GM12878 (cell line): ENCODE data around the gene DMRTA2. TPM values are rescaled to one million over a fixed set of nuclear protein-coding genes. Genes with fewer than 3 reads are reported as not detected.

Experiments
- ATAC-seq: fragments of 200-7000 bp; cut with Tn5 transposase; 3 replicates; pipeline ENCODE4 v1.9.1; 2020; ENCODE audit warnings: mild to moderate bottlenecking, moderate library complexity
- BruUV-seq: library from RNA; stranded (reverse); fragments of 400-500 nt; replicated peaks from 2 replicates; lab custom pipeline; 2021; lab: Mats Ljungman, UMichigan
- CTCF ChIA-PET: fragments of 300-600 bp; sonication (Branson Sonifier 250); formaldehyde crosslinking; extraction: SDS; loops from one replicate; lab custom pipeline; 2021; ENCODE audit warnings: inconsistent platforms; lab: Yijun Ruan, JAX
- POLR2A ChIA-PET: fragments of 350-600 bp; formaldehyde crosslinking; extraction: SDS; loops from one replicate; lab custom pipeline; 2021; ENCODE audit warnings: inconsistent platforms; lab: Charles Lee
- RAD21 ChIA-PET: fragments of 300-600 bp; sonication (Branson Sonifier 250); formaldehyde crosslinking; loops from one replicate; lab custom pipeline; 2023; ENCODE audit warnings: antibody characterized with exemption; ENCODE audit not compliant: unreplicated experiment; lab: Charles Lee
- SMC1A ChIA-PET: fragments of 300-600 bp; sonication (Branson Sonifier 250); formaldehyde crosslinking; loops from one replicate; lab custom pipeline; 2023; ENCODE audit not compliant: unreplicated experiment, uncharacterized antibody; lab: Charles Lee
- DNase-seq: peaks from one replicate; pipeline ENCODE4 v3.0.0-alpha.2; 2011; ENCODE audit warnings: low read depth, low spot score
- FAIRE-seq: peaks from 3 replicates; lab custom pipeline; 2011; peaks lifted over from hg19 to GRCh38; lab: Jason Lieb, UNC
- H2AFZ ChIP-seq: 2 replicates; pipeline ENCODE4 v1.6.0; 2011; ENCODE audit warnings: low read depth, low read length, control low read depth; ENCODE audit not compliant: control insufficient read depth
- H3K27ac ChIP-seq: 2 replicates; pipeline ENCODE4 v1.5.1; 2011; ENCODE audit warnings: control low read depth; ENCODE audit not compliant: control insufficient read depth, insufficient read depth
- H3K27me3 ChIP-seq, 2 experiments: replicated peaks in 1 of 2; 2 replicates each; pipeline versions ENCODE4 v1.6.0 to v1.6.1; 2011; ENCODE audit warnings: low read length in 1 of 2; ENCODE audit not compliant: control insufficient read depth in 2 of 2, insufficient read depth in 2 of 2
- H3K36me3 ChIP-seq, 2 experiments: 2 replicates each; pipeline ENCODE4 v1.5.1; 2011; ENCODE audit warnings: low read length in 1 of 2; ENCODE audit not compliant: control insufficient read depth in 2 of 2, insufficient read depth in 2 of 2
- H3K4me1 ChIP-seq: 2 replicates; pipeline ENCODE4 v1.6.1; 2011; ENCODE audit warnings: mild to moderate bottlenecking, low read length, moderate library complexity, mixed read lengths; ENCODE audit not compliant: control insufficient read depth, insufficient read depth
- H3K4me2 ChIP-seq: 2 replicates; pipeline ENCODE4 v1.6.0; 2011; ENCODE audit warnings: control low read depth; ENCODE audit not compliant: control insufficient read depth, insufficient read depth
- H3K4me3 ChIP-seq: fragments of 200-600 bp; sonication (generic); 2 replicates; pipeline ENCODE4 v1.5.1; 2016
- H3K79me2 ChIP-seq: 2 replicates; pipeline ENCODE4 v1.6.0; 2011; ENCODE audit warnings: low read length; ENCODE audit not compliant: control insufficient read depth, insufficient read depth
- H3K9ac ChIP-seq: 2 replicates; pipeline ENCODE4 v1.8.0; 2011; ENCODE audit warnings: low read length, control low read depth, mixed read lengths; ENCODE audit not compliant: control insufficient read depth, insufficient read depth
- H3K9me3 ChIP-seq: replicated peaks from 3 replicates; pipeline ENCODE4 v1.5.1; 2011; ENCODE audit warnings: mild to moderate bottlenecking, low read length; ENCODE audit not compliant: control insufficient read depth, insufficient read depth
- H4K20me1 ChIP-seq: 2 replicates; pipeline ENCODE4 v1.6.0; 2011; ENCODE audit not compliant: control insufficient read depth, insufficient read depth
- BHLHE40 ChIP-seq, 2 experiments: fragments of 450-650 bp in 1 of 2; IDR thresholded peaks; 2 replicates each; pipeline ENCODE4 v1.6.1; 2011 to 2017; ENCODE audit warnings: low read depth in 2 of 2, borderline replicate concordance in 1 of 2, improper control_type of control experiment in 1 of 2, low read length in 1 of 2, mild to moderate bottlenecking in 1 of 2
- CBX5 ChIP-seq: sonication (generic); IDR thresholded peaks from 2 replicates; pipeline ENCODE4 v1.6.1; 2016; ENCODE audit warnings: low read depth, moderate library complexity, mild to moderate bottlenecking, inconsistent platforms
- CEBPB ChIP-seq, 2 experiments: fragments of 150-350 bp in 1 of 2; IDR thresholded peaks; 2 replicates each; pipeline ENCODE4 v1.6.1; 2012 to 2014; ENCODE audit warnings: low read depth in 2 of 2, low read length in 2 of 2, borderline replicate concordance in 1 of 2, inconsistent platforms in 1 of 2
- FOXK2 ChIP-seq: fragments of 450-650 bp; IDR thresholded peaks from 2 replicates; pipeline ENCODE4 v1.6.1; 2017; ENCODE audit warnings: mild to moderate bottlenecking, moderate library complexity
- KDM1A ChIP-seq: fragments of 200-600 bp; sonication (generic); IDR thresholded peaks from 2 replicates; pipeline ENCODE4 v1.6.1; 2016; ENCODE audit warnings: borderline replicate concordance
- MXI1 ChIP-seq: fragments of 150-350 bp; IDR thresholded peaks from 2 replicates; pipeline ENCODE4 v1.6.1; 2011; ENCODE audit warnings: low read depth, mild to moderate bottlenecking, inconsistent platforms, low read length, improper control_type of control experiment
- SIN3A ChIP-seq: IDR thresholded peaks from 2 replicates; pipeline ENCODE4 v1.6.1; 2012; ENCODE audit warnings: low read depth, low read length, improper control_type of control experiment
- WGBS: methylation state at CpG from one replicate; pipeline ENCODE4 v1.1.6; 2016; ENCODE audit warnings: low lambda C conversion rate; ENCODE audit not compliant: insufficient replicate concordance, insufficient coverage; ENCODE audit errors: missing lambda C conversion rate; 5-methylcytosine and 5-hydroxymethylcytosine counted together
- in situ Hi-C: fragments of 300-500 bp; cut with MboI; formaldehyde crosslinking; loops from 9 replicates; pipeline ENCODE4 v1.14.3; 2018; ENCODE audit warnings: mixed read lengths
- intact Hi-C: fragments of 100-400 bp; cut with micrococcal nuclease; formaldehyde crosslinking; loops from one replicate; pipeline ENCODE4 v1.14.2; 2022; ENCODE audit not compliant: unreplicated experiment
- polyA plus RNA-seq, 11 experiments: library from polyadenylated mRNA; depleted of rRNA in 4 of 11; unstranded in 6 of 11; stranded (reverse) in 5 of 11; fragments of >200 nt; fragmentation: Nextera tagmentation in 4 of 11; fragmentation: Illumina TruSeq in 1 of 11; extraction: Ambion mirVana in 4 of 11; extraction: Trizol in 1 of 11; gene quantifications; 1 replicate in 1 of 11; 2 replicates in 10 of 11; pipeline versions ENCODE4 v1.2.1 to v1.2.3, GENCODE V29; 2011 to 2016; ENCODE audit warnings: inconsistent platforms in 2 of 11, missing spikeins in 2 of 11, low read depth in 1 of 11
- total RNA-seq, 4 experiments: library from RNA; depleted of rRNA in 3 of 4; stranded (reverse); fragments of >200 nt in 3 of 4; fragmentation: Illumina TruSeq in 1 of 4; extraction: Trizol in 1 of 4; gene quantifications; 2 replicates each; pipeline versions ENCODE4 v1.2.1 to v1.2.3, GENCODE V29; 2013 to 2021
- TF ChIP-seq, protein P1 (sequence below): IDR thresholded peaks from 2 replicates; pipeline ENCODE4 v1.6.1; 2011; ENCODE audit warnings: borderline replicate concordance, low read depth, mild to moderate bottlenecking, moderate library complexity, mixed read lengths, low read length; ENCODE audit not compliant: insufficient read depth; ENCODE audit errors: extremely low read length

Gene DMRTA2
- total and polyA plus RNA-seq, 10 of the 15 experiments (the other 5 are each of a cell fraction or from before 2014, with no cell fraction given): not detected

DNA sequence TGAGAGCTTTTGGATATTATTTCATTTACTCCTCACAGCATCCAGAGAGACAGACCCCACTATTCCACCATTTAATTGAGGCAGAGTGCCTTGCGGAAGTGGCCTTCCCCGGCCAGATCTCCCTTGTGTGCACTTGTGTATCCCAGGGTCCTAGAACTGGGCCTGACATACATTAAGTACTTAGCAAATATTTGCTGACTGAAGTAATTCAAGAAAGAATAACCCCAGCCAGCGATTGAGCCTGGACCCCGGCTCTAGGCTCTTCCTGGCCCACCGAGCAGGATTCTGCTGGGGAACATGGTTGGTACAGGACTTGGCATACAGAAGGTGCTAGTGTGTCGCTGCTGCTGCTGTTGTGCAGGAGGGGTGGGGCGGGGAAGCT is 8.4 kb downstream of the DMRTA2 start:
- SMC1A ChIA-PET: no interaction called here
- TF ChIP-seq, protein P1, sequence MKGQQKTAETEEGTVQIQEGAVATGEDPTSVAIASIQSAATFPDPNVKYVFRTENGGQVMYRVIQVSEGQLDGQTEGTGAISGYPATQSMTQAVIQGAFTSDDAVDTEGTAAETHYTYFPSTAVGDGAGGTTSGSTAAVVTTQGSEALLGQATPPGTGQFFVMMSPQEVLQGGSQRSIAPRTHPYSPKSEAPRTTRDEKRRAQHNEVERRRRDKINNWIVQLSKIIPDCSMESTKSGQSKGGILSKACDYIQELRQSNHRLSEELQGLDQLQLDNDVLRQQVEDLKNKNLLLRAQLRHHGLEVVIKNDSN: no peak
- TF ChIP-seq, all 136 proteins: peak for 0
- H4K20me1 ChIP-seq: no peaks in the 10 kb centered on the region
- no peak for FAIRE-seq
- intact Hi-C loops: no loop called here
- ChIA-PET POLR2A (no interaction called here), RAD21 (no interaction called here), CTCF (interaction anchor here (1.0 kb wide), 1 partner anchor 183 kb away, joined by 3 read pairs; no protein-coding TSS in a partner anchor)
- no peaks in the 10 kb centered on the region for H3K79me2 ChIP-seq
- no peak overlapping the region for H3K4me2 ChIP-seq
- H3K27me3 ChIP-seq: peaks cover 12 to 21% of the 10 kb centered on the region in 2 experiments
- 45% methylated on average over 6 of the region's 7 CpGs for WGBS
- no peaks in the 10 kb centered on the region for H3K4me1 ChIP-seq
- no TSS peak for BruUV-seq
- H3K9ac ChIP-seq: no peak overlapping the region
- no peaks in the 10 kb centered on the region; the same call in 2 of the 3 replicates for H3K9me3 ChIP-seq
- DNase-seq: no peak
- no peaks in the 10 kb centered on the region for H3K36me3 ChIP-seq
- H3K4me3 ChIP-seq: no peak overlapping the region
- no peak overlapping the region for H2AFZ ChIP-seq
- no peak for ATAC-seq
- no peak overlapping the region for H3K27ac ChIP-seq
- in situ Hi-C loops: no loop called here

DNA sequence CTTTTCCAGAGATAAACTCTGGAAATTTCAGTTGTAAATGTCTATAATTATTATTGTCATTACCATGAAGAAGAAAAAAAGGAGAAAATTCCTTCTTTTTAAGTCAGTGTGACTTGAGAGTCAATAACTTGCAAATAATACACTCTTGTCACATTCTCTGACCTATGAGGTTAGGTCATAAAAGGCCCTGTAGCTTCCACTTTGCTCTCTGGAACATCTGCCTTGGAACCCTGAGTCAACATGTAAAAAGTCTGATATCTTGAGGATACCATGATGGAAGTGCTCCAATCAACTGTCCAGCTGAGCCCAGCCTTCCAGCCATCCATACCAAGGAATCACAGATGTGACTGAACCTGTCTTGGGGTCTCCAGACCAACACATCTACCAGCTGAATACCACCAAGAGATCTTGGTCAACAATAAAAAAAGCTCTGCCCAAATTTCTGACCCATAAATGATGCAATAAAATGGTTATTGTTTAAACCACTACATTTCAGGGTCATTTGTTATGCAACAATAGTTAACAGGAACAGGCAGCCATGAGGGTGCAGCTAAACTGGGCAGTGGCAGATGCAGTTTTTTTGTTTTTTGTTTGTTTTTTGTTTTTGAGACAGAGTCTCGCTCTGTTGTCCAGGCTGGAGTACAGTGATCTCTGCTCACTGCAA is 10.3 kb downstream of the DMRTA2 start:
- Histone ChIP-seq H3K9me3 (no peaks in the 10 kb centered on the region; the same call in 2 of the 3 replicates), H3K9ac (no peak overlapping the region), H3K4me1 (no peaks in the 10 kb centered on the region), H3K79me2 (no peaks in the 10 kb centered on the region), H3K27ac (no peak overlapping the region), H3K27me3 (peaks cover 9 to 12% of the 10 kb centered on the region in 2 experiments), H4K20me1 (no peaks in the 10 kb centered on the region), H3K4me2 (no peak overlapping the region), H3K36me3 (no peaks in the 10 kb centered on the region), H3K4me3 (no peak overlapping the region), H2AFZ (no peak overlapping the region)
- in situ Hi-C loops: no loop called here
- intact Hi-C loops: no loop called here
- ChIA-PET SMC1A (interaction anchor here (1.2 kb wide), 1 partner anchor 192 kb away, joined by 4 read pairs; no protein-coding TSS in a partner anchor), POLR2A (no interaction called here), RAD21 (no interaction called here), CTCF (interaction anchor here (0.7 kb wide), 1 partner anchor 362 kb away, joined by 3 read pairs; no protein-coding TSS in a partner anchor)
- TF ChIP-seq CEBPB (IDR thresholded peaks at IDR 0.05; ENCODE audit: borderline replicate concordance in 1 of 2, low read depth in 2 of 2, low read length in 2 of 2): no peak
- TF ChIP-seq CBX5: no peak
- no peak for TF ChIP-seq KDM1A
- no peak for TF ChIP-seq FOXK2
- no peak for TF ChIP-seq SIN3A
- no peak for TF ChIP-seq BHLHE40 (IDR thresholded peaks at IDR 0.05; ENCODE audit: borderline replicate concordance in 1 of 2, low read depth in 2 of 2, low read length in 1 of 2)
- TF ChIP-seq MXI1: no peak
- FAIRE-seq (no peak), ATAC-seq (no peak), DNase-seq (no peak)
- 38% methylated on average over 1 of the region's 1 CpG for WGBS
- no TSS peak for BruUV-seq
